Kidney capillary endothelial cell (primary cell): ENCODE data around the gene PITPNM3.

Experiments
- DNase-seq: peaks from one replicate; pipeline ENCODE4 v3.0.0-alpha.2; 2018; ENCODE audit warnings: low spot score

Gene PITPNM3

GRCh38 chr17:6479622-6480302, 76.6 kb downstream of the PITPNM3 start:
- DNase-seq, result no peak

- no peak for DNase-seq
These were observed 77.9 kb downstream of the PITPNM3 start for GRCh38 chr17:6478486-6478885.

GRCh38 chr17:6477831-6478383, 78.4 kb downstream of the PITPNM3 start:
- no peak for DNase-seq

GRCh38 chr17:6476810-6477179, 79.6 kb downstream of the PITPNM3 start:
- no peak for DNase-seq

GRCh38 chr17:6476076-6476809, 80.1 kb downstream of the PITPNM3 start:
- no peak for DNase-seq

- DNase-seq, result no peak
These were observed 80.9 kb downstream of the PITPNM3 start for GRCh38 chr17:6475411-6475810.

GRCh38 chr17:6474906-6475305, 81.4 kb downstream of the PITPNM3 start:
- DNase-seq, result no peak

- DNase-seq, result no peak
These were observed 82.0 kb downstream of the PITPNM3 start for GRCh38 chr17:6474376-6474775.

- DNase-seq, result peak; percentile 74
These were observed 83.1 kb downstream of the PITPNM3 start for GRCh38 chr17:6473128-6473767.

- DNase-seq, result no peak
These were observed 83.8 kb downstream of the PITPNM3 start for GRCh38 chr17:6472517-6472916.

- DNase-seq, result no peak
These were observed 84.6 kb downstream of the PITPNM3 start for GRCh38 chr17:6471531-6472465.

- DNase-seq, result no peak
These were observed 85.4 kb downstream of the PITPNM3 start for GRCh38 chr17:6470751-6471521.

- DNase-seq, result no peak
These were observed 86.1 kb downstream of the PITPNM3 start for GRCh38 chr17:6470146-6470718.

- DNase-seq, result no peak
These were observed 88.1 kb downstream of the PITPNM3 start for GRCh38 chr17:6468051-6468790.

GRCh38 chr17:6467567-6467966, 88.8 kb downstream of the PITPNM3 start:
- DNase-seq, result no peak

GRCh38 chr17:6465206-6466003, 91.0 kb downstream of the PITPNM3 start:
- no peak for DNase-seq

- DNase-seq, result no peak
These were observed 91.8 kb downstream of the PITPNM3 start for GRCh38 chr17:6464446-6465041.

- no peak for DNase-seq
These were observed 92.5 kb downstream of the PITPNM3 start for GRCh38 chr17:6463616-6464445.
